GM18907 (cell line): ENCODE measurements around the gene WIZ.

ENCODE experiments used
- ATAC-seq: cut with Tn5 transposase; IDR thresholded peaks from one replicate; pipeline ENCODE4 v1.9.1; 2021; ENCODE audit warnings: mild to moderate bottlenecking, moderate library complexity; ENCODE audit not compliant: unreplicated experiment

Gene WIZ

DNA sequence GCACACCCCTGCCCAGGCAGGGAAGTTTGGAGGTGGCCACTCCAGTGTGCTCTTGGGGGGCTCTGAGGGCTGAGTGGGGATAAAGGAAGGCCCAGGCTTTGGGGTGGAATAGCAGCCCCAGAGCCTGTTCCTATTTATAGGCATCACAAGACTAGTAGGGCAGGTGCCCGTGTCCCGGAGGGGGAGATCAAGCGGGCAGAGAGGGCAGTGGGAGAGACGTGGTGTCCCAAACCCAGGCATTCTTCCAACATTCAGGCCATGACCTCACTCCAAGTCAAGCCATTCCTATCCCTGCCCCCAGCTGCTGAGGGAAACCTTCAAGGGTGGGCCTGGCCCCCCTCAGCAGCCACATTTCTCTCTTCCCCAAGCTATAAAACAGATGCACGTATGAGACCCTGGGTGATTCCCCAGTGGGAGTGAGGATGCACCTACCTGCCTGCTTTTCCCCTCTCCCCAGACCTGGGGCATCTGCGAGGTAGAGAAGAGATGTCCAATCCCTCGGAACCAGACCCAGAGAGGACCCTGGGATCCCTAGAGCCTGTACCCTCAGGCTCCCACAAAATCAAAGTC lies 3.9 kb downstream of the WIZ start:
- ATAC-seq = no peak

DNA sequence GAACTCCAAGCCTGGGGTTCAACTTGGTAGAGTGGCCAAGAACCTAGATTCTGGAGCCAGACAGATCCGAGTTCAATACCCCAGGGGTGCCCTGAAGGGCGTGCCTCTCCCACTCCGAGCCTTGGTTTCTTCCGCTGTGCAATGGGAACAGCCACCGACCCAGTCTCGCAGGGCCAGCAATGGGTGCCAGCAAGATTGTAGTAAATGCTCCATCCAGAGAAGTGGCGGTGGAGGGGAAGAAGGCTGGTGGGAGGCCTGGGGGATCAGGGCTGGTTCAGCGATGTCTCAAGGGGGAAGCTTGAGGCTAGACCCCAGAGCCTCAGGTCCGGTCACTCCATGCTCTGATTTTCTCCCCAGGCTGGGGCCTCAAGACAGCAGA lies 4.5 kb downstream of the WIZ start:
- no peak for ATAC-seq

DNA sequence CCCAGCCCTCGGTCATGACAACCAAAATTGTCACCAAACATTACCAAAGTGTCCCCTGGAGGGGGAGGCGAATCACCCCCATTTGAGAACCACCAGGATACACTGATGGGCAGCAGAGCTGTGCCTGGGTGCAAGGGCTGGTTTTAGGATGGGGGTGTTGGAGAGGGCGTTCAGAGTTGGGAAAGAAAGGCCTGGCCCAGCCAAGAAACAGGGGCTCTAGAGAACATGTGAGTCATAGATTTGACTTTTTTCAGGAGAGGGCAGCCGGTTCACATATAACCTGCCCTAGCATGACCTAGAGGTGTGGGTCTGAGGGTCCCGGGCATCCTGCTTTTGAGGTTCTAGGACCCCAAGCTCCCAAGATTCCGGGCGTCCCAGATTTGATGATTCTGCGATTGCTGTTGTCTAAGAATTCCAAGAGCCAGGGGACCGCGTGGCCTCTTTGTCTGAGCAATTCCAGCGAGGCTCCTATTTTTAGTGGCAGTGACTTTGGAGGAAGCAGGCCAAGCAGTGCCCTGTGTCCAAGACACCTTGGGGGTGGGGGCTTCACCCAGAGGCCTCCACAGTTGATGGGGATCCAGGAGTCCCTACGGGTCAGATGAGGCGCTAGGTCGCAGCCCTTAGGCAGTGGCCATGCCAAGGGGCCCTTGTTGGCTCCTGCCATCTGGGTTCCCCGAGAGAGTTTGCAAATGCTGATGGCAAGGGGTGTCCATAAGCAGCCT lies 5.1 kb downstream of the WIZ start:
- ATAC-seq = no peak

DNA sequence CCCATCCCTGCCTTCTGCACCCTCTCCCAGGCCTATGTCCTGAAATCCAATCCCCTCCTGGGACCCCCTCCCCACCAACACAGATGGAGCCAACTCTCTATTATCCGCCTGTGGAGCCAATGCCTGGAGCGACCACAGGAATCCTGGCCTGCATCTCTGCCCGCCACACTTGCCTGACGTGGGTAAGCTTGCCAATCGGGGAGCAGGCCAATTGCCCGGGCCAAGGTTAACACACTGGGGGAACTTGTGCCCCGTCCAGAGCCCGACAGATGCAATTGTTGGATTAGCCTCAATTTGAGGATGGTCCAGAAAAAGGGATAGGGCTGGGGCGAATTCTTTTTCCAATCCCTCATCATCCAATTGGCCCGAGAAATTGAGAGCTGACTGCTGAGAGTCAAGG lies 5.9 kb downstream of the WIZ start:
- ATAC-seq = no peak

DNA sequence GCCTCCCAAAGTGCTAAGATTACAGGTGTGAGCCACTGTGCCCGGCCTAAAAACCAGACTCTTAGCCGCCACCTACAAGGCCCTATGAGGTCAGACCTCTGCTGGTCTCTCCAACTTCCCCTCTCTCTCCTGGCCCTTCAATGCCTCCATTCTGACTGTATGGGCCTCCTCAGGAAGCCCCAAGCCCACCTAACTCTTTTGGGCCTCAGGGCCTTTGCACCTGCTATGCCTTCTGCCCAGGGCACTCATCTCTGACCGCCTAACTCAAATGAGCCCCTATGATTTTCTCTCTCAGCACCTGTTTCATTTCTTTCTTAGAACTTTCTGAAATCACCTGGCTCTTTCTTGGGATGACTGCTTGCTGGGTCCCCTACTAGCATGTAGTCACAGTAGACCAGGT lies 6.4 kb downstream of the WIZ start:
- ATAC-seq = no peak

DNA sequence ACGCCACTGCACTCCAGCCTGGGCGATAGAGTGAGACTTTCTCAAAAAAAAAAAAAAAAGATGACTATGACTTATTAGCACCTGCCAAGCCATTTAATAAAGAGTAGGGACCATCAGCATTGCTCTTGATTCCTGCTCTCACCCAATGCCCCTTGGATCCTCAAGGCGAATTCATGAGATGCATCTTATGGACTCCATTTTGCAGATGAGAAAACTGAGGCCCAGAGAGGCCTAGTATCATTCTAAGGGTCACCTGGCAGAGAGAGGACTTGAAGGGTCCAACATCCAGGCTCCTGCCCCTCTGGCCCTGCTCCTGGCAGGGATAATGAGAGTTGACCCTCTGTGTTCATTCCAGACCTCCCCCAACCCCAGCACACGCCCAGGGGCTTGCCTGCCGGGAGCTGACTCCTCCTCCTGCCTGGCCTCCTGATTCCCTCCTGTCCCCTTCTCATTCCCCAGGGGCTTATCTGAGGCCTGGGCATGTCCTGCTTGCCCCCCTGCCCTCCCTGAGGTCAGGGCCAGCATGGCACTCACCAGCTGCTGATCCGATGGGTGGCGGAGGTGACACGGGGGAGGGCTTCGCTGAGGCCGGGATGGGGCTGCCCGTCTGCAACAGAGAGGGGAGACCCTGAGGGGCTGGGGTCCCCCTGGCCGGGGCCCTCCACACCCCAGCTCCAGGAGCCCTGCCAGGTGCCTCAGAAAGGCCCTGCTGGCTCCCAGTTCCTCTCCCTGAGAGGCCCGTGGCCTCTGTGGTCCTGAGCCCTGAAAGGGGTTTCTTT lies 7.4 kb downstream of the WIZ start:
- ATAC-seq = no peak

DNA sequence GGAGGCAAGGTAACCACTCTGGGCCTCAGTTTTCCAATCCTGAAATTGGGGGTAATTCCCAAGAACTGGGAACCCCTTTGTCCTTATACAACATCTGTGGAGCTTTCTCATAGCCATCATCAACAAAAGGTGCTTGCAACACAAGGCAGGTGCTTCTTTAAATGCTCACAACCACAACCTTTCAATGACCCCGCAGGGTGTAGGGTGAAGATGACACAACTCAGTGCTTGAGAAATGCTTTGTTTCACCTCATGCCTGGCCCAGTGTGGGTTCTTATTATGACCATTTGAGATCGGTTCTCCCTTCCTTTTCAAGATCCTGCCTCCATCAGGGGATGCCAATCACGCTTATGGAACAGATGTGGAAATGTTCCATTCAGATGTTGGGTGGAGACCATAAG lies 8.4 kb downstream of the WIZ start:
- ATAC-seq = no peak

DNA sequence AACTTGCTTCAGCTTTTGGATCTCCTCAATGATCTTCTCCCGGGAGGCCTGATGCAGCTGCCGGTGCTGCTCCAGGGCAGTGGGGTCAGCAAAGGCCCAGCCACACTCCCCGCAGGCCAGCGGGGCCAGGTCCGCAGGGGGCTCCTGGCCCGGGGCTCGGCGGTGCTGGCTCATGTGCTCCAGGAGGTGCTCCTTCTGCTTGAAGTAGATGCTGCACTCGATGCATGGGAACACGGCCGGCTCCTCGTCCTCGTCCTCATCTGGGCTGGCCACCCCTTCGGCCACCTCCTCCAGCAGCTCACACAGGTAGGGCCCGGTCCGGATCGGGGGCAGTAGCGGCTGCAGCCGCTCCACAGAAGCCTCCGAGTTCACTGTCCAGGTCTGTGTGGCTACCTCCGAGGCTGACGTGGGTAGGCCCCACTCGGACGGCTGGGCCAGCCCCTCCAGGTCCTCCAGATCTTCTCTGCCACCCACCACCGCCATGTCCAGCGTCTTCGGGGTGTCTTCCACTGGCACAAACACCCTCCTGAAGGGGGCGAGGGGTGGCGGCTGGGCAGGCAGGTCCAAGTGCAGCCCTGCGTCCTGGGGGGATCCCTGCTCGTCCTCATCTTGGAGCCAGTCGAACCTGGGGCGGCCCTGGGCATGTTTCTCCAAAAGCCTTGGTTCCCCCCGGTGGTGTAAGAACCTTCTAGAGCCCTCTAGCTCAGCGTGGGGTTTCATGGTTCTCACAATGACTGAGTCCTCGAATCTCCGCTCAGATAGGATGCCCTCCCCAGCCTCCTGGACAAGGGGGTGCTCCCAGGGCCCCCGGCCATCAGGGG lies 9.7 kb downstream of the WIZ start:
- no peak for ATAC-seq

DNA sequence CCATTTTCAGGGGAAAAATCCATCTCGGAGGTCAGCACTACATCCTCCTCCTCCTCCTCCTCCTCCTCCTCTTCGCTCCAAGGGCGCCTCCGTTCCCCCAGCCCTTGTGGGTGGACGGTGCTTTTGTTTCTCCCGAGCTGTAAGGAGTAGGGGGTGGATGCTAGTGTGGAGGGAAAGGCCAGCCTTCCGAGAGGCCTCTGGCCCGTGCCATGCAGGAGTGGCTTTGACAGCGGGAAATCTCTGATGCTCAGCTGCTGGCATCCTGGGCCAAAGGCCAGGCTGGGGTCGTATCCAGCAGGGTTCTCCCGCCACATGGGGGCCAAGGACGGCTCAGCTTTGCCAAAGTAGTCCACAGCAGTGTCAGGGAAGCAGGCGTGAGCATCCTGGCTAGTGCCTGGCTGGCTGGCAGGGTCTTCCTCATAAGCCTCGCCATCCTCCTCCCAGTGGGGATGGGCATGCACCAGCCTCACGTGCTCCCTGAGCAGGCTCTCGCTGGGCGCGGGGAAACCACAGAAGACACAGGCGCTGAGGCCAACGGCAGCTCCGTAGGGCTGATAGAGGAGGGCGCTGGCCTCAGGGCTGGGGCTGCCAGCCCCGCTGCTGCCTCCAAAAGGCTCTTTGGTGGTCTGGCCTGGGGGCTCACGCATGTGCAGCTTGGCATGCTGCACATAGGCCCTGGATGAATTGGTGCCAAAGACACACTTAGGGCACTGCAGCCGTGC lies 10.5 kb downstream of the WIZ start:
- no peak for ATAC-seq

DNA sequence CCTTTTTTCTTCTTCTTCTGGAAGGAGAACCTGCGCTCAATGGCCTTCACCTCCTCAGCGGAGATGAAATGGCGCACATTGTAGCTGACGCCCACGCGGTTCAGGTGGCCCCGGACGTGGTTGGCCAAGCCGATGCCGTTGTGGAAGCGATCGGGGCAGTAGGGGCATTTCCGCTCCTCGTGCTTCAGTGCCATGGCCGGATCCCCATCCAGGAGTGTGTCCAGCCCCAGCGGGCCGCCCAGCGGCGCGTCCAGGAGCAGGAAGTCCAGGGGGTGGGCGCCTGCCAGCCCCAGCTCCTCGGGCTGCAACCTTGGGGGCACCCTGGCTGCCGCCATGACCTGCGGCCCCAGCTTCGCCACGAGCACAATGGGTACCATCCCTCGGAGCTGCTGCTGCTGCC lies 11.2 kb downstream of the WIZ start:
- no peak for ATAC-seq

DNA sequence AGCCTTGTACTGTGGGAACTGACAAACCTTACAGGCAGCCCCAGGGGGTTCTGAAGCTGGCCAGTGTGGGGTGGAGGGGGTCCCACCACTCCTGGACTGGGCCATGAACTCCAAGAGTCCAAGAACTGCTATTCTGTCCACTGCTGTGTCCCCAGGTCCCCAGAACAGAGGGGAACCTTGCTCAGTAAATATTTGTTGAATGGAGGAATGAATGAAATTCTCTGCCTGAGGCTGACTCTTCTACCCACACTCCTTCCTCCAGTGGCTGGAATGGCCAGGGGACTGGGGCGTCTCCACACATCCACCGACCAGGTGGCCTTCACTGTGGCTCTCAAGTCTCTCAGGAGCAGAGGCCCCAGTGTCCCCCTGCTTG lies 11.6 kb downstream of the WIZ start:
- ATAC-seq = no peak

DNA sequence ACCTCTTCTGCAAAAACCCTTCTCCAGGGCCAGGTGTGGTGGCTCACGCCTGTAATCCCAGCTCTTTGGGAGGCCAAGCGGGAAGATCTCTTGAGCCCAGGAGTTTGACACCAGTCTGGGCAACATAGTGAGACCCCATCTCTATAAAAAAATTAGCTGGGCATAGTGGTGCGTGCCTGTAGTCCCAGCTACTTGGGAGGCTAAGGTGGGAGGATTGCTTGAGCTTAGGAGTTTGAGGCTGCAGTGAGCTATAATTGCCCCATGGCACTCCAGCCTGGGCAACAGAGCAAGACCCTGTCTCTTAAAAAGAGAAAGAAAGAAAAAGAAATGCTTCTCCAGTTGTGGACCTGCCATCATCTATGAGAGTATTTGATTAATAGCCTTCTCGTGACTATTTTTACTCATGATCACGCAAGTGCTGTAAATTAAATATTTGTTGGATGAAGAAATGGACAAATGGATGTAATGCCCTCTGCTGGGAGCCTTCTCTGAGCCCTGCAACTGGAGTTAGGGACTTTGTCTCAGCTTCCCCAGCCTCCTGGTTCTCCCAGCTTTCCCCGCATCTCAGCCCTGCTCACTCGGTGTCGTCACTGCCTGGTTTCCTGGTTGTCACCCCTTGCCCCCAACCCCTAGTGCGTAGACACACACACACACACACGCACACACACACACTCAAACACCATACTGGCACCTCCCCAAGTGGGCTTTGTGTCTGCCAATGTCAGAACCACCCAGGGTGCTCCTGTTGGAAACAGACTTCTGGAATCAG lies 12.2 kb downstream of the WIZ start:
- no peak for ATAC-seq

DNA sequence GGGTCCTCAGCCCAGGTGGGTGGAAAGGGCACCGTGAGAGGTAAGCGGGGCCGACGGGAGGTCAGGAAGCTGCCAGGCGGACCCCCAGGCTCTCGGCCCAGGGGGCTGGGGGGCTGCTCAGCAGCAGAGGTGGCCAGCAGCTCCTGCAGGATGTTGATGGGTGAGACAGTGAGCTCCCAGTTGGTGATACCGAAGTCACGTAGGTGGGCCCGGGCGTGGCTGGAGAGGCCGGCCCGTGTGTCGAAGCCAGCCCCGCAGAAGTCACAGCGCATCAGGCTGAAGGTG lies 13.0 kb downstream of the WIZ start:
- ATAC-seq = no peak

DNA sequence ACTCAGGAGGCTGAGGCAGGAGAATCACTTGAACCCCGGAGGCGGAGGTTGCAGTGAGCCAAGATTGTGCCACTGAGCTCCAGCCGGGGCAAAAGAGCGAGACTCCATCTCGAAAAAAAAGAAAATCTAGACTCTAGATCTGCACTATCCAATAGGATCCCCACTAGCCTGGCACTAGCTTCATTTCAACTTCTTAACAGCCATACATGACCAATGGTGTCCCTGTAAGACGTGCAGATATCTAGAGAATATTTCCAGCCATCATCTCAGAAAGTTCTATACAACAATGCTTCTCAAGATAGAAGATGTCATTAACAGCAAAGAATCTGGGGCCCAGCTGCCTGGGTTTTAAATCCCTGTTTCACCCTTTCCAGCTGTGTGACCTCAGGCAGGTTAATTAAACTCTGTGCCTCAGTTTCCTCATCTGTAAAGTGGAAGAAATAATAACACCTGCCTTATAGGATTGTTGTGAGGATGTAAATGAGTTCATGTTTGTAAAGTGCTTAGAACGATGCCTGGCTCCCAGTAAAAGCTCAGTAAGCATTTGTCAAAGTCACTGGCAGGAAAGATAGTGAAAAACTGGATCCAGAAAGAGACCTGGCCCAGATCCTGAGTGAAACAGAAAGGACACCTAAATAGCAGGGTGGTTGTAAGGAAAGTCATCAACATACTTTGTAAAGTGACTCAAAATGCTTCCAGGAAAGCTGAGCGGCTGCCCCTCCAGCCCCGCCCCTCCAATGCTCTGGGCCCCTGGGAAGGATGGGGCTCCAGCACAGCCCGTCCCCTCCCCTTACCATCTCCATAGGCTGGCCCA lies 13.5 kb downstream of the WIZ start:
- no peak for ATAC-seq

DNA sequence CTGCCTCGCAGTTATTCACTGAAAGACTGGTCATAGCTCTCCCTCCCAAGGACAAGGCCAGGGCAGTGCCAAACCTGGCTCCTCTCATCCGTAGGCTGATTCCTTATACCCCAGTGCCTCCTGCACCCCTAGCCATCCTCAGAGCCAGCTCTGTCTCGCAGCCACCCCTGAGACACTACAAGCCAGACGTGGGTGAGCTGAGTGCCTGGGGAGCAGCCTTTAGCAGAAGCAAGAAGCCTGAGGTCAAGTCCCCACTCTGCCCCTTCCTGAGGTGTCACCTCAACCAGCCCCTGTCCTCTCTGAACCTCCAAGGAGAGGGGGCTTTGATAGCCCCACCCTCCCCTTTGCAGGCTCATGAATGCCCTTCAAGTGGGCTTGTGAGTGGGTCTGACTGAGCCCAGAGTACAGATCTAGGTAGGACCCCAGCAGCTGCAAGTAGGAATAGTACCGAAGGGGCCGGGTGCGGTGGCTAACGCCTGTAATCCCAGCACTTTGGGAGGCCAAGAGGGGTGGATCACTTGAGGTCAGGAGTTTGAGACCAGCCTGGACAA lies 16.2 kb downstream of the WIZ start:
- no peak for ATAC-seq

DNA sequence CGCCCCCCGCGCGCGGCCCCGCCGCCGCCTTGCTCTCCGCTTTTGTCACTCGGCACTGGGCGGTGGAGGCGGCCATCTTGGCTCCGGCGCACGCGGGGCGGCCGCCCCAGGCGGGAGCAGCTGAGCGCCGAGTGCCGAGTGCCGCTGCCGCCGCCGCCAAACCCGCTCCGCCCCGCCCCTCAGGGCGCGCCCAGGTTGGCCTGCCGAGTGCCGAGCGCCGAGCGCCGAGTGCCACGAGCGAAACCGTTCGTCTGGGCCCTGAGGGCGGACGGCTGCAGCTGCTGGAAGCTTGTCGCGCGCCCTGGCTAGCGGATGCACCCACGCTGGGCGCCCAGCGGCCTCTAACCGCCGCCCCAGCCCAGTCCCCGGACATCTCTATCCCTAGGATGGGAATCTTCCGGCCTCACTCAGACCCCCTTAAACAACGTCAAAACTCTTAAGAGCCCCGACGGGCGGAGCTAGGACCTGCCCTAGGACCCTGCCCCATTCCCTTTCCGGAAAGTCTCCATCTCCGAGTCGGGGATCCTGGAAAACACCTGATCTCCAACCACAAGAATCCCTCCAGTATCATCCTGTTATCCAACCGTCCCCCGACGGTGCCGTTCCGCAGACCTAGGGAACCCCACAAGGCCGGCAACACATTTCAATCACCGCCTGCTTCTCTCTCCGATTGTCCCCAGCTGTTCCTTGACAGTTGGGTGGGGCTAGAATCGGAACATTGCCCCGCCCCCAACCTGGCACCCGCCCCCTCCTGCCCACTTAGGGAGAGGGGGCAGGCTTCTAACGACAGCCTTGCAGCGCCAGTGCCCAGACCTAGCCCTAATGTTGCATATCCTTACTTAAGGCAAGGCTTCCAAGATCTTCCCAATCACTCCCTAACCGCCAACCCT lies 16.9 kb downstream of the WIZ start:
- ATAC-seq = peak; percentile 67

DNA sequence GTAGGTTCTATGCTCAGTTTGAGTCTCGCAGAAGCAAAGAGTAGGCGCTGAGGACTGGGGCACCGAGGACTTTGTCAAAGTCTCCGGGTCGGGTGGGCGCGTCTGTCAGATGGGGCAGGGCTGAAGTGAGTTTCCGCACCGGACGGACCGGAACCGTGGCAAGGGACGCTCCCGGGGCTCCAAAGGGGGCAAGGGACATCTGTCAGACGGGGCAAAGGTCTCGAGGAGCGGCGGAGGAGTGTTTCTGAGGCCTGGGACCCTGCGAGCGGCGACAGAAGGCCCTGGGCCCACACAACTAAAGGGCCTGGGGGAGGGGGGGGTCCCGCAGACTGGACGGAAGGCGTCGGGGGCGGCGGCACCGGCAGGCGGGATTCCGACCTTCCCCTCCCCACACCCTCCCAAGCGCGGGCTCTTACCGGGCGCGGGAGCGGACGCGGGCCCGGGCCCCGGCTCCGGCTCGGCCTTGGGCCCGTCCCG lies 17.7 kb downstream of the WIZ start:
- peak; percentile 4 for ATAC-seq

DNA sequence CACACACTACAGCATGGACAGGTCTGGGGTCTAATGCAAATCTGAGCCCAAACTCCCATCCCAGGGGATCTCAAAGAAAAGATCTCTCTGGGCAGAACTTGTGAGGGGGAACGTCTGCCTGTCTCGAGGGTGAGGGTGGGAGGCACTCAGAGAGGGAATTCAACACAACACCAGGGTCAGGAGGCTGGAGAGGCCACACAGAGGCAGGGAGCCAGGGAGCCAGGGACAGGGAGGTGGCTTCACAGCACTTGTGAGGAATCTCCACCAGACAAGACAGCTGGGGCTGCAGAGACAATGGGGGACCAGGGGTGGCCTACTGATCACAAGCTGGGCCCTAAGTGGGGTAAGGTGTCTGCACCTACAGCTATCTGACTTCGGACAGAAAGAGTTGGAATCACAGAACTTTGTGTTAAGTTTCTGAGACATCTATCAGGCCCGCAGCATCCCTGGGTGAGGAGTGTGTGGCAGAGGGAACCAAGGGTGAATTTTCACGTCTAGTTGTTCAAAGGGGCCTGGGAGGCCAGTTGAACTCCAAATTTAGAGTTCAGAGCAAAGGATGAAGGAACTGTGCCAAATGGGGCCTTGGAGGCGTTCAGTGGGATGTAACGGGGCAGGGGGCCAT lies 18.2 kb downstream of the WIZ start:
- no peak for ATAC-seq
